Right lobe of liver (tissue), 6 donors: ENCODE measurements around the gene FRZB. TPM values are rescaled to one million over a fixed set of nuclear protein-coding genes. Genes with fewer than 3 reads are reported as not detected.

ENCODE experiments used
- ATAC-seq, 4 donors: fragments of 200-7000 bp; cut with Tn5 transposase; one replicate each; pipeline ENCODE4 v1.9.1; 2020; ENCODE audit warnings: mild to moderate bottlenecking in 4 of 4, moderate library complexity in 4 of 4
- DNase-seq, 3 donors: peaks; one replicate each; pipeline ENCODE4 v3.0.0-alpha.2; 2020
- H3K27ac ChIP-seq, 3 donors: fragments of 200-600 bp; one replicate each; pipeline ENCODE4 v1.8.0; 2022
- H3K27me3 ChIP-seq, 2 donors: fragments of 200-600 bp; one replicate each; pipeline ENCODE4 v1.8.0; 2022
- H3K36me3 ChIP-seq, 4 donors: fragments of 200-600 bp; sonication (generic) in 1 of 4; one replicate each; pipeline versions ENCODE4 v1.5.1 to v1.8.0; 2017 to 2022; ENCODE audit warnings: control low read depth in 1 of 4
- H3K4me1 ChIP-seq, 4 donors: fragments of 200-600 bp; sonication (generic) in 1 of 4; one replicate each; pipeline versions ENCODE4 v1.5.1 to v1.8.0; 2017 to 2022; ENCODE audit warnings: control low read depth in 1 of 4
- H3K4me3 ChIP-seq, 3 donors: fragments of 200-600 bp; one replicate each; pipeline ENCODE4 v1.8.0; 2022
- H3K9me3 ChIP-seq, 4 donors: fragments of 200-600 bp; sonication (generic) in 1 of 4; one replicate each; pipeline versions ENCODE4 v1.5.1 to v1.8.0; 2017 to 2022; ENCODE audit warnings: control low read depth in 1 of 4
- POLR2A ChIP-seq: fragments of 450-650 bp; IDR thresholded peaks from one replicate; pipeline ENCODE4 v1.6.1; 2017; ENCODE audit warnings: antibody characterized with exemption, mild to moderate bottlenecking
- WGBS: methylation state at CpG from one replicate; pipeline ENCODE4 v1.1.6; 2018; ENCODE audit warnings: low coverage, low lambda C conversion rate; ENCODE audit not compliant: insufficient coverage; ENCODE audit errors: missing lambda C conversion rate; 5-methylcytosine and 5-hydroxymethylcytosine counted together
- intact Hi-C, 2 donors: fragments of 100-400 bp; cut with DNase I; formaldehyde crosslinking; loops; one replicate each; pipeline versions ENCODE4 v1.11.2 to v1.14.1; 2022
- total RNA-seq, 6 experiments: library from RNA; depleted of rRNA in 2 of 6; stranded (reverse); fragments of >200 nt in 2 of 6; fragmentation: NEBNext Ultra II Directional in 3 of 6; extraction: Animal tissue kit (Norgen Biotek cat#: 25700) in 3 of 6; gene quantifications; one replicate each; pipeline versions ENCODE4 v1.1.0 to v1.2.4, GENCODE V29; 2016 to 2023
- TF ChIP-seq, protein P1 (sequence below), 4 donors: fragments of 200-600 bp in 3 of 4; fragments of 450-650 bp in 1 of 4; IDR thresholded peaks; one replicate each; pipeline versions ENCODE4 v1.5.1 to v1.8.0; 2016 to 2022; ENCODE audit warnings: antibody characterized with exemption in 4 of 4, mild to moderate bottlenecking in 2 of 4
- donor health status: DM: no; HTN: yes; CAD: no.
- donor health status: DM: no; HTN: no; CAD: no.
- donor health status: DM: no; HTN: no; CAD: no.
- donor health status: DM: no; HTN: yes; CAD: no.
- donor health status: DM: no; HTN: yes; CAD: no.

Gene FRZB
- total RNA-seq, 6 experiments from 2014 or later, result 0.14 to 0.93 (median 0.59) TPM

DNA sequence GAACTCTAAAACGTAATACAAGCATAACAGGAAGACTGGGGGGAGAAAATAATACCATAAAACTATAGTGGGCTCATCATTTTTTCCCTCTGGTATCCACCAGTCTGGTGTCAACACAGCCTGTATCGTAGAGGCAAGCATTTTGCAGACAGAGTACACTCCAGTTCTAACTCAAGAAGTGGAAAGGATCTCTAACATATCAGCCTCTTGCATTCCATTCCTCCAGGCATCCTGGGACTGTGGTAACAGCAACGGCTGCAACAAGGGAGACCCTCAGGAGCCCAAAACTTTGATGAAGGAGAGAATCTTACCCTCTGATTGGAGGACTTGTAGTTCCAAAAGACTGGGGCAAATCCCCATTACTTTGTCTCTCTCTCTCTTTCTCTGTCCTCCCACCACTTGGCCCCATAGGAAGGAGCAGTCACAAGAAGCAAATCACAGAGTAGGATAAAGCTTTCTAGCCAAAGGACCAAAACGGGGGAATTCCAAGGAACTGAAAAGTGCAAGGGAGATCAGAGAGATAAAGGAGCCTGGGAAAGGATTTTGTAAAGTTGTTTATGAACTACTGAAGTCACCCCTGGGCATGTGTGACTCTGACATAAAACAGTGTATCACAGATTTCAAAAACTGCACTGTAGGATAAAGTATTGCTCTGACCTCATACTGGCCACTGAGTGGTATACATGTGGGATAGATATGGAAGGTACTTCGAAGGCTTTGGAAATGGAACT is 11.9 kb downstream of the FRZB start:
- ATAC-seq, result no peak
- Histone ChIP-seq H3K36me3 (no peaks in the 10 kb centered on the region), H3K27me3 (no peaks in the 10 kb centered on the region), H3K4me3 (no peak overlapping the region), H3K9me3 (peaks cover 0 to 7% (median 0%) of the 10 kb centered on the region in 4 donors), H3K27ac (no peak overlapping the region), H3K4me1 (peaks cover 0 to 10% (median 0%) of the 10 kb centered on the region in 4 donors)
- DNase-seq, result no peak
- intact Hi-C loops, result no loop called here
- WGBS, result 70% methylated on average over 5 of the region's 5 CpGs
- TF ChIP-seq, protein P1, sequence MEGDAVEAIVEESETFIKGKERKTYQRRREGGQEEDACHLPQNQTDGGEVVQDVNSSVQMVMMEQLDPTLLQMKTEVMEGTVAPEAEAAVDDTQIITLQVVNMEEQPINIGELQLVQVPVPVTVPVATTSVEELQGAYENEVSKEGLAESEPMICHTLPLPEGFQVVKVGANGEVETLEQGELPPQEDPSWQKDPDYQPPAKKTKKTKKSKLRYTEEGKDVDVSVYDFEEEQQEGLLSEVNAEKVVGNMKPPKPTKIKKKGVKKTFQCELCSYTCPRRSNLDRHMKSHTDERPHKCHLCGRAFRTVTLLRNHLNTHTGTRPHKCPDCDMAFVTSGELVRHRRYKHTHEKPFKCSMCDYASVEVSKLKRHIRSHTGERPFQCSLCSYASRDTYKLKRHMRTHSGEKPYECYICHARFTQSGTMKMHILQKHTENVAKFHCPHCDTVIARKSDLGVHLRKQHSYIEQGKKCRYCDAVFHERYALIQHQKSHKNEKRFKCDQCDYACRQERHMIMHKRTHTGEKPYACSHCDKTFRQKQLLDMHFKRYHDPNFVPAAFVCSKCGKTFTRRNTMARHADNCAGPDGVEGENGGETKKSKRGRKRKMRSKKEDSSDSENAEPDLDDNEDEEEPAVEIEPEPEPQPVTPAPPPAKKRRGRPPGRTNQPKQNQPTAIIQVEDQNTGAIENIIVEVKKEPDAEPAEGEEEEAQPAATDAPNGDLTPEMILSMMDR (IDR thresholded peaks at IDR 0.05), result no peak
- TF ChIP-seq POLR2A, result no peak

DNA sequence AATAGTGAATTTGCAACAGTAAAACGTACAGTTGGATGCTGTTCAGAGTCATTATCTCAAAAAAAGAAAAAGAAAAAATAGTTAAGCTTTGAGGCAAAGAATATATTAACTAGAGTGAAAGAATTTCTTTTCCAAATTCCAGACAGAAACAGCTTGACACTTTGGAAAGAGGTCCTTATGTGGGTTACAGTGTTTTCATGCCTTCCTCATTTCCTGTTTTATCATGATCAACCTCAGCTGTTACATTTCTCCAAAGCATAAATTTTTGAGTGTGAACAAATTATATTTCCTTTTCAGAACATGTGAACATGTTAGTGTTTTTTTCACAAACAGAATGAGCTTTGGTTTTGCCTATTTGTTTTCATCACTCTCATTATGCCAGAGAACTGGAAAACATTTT is 13.6 kb downstream of the FRZB start:
- intact Hi-C loops, result no loop called here
- no peak for TF ChIP-seq POLR2A
- TF ChIP-seq, protein P1 (IDR thresholded peaks at IDR 0.05), result no peak
- ATAC-seq, result no peak
- Histone ChIP-seq H3K36me3 (no peaks in the 10 kb centered on the region), H3K9me3 (peaks cover 0 to 7% (median 0%) of the 10 kb centered on the region in 4 donors), H3K27ac (no peak overlapping the region), H3K4me3 (no peak overlapping the region), H3K27me3 (no peaks in the 10 kb centered on the region), H3K4me1 (peaks cover 0 to 10% (median 0%) of the 10 kb centered on the region in 4 donors)
- 60% methylated on average over 1 of the region's 1 CpG for WGBS
- DNase-seq, result no peak

DNA sequence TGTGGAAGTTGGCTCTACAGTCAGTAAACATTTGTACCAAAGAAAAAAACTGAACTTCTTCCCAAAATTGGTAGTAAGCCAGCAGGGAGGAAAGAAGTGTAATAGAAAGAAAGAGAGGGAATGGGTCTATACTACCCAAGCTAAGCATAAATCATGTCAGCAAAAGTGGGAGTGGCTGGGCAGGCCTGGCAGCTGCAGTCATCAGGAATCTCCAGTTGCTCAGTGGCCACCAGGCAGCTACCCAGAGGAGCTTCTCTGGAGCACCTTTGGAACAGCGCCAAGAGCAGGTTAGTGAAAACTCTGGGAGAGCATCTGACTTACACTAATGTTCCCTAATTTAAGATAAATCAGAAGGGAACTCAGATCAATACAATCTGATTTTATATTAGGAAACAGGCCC is 14.3 kb downstream of the FRZB start:
- no peak overlapping the region for H3K27ac ChIP-seq
- TF ChIP-seq, protein P1 (IDR thresholded peaks at IDR 0.05), result no peak
- no peak for TF ChIP-seq POLR2A
- DNase-seq, result peak in 1 of 3 donors; percentile 51
- peak in 1 of 4 donors; percentile 33 for ATAC-seq
- peaks cover 0 to 10% (median 0%) of the 10 kb centered on the region in 4 donors for H3K4me1 ChIP-seq
- intact Hi-C loops, result no loop called here
- 83% methylated on average over 1 of the region's 1 CpG for whole genome bisulfite sequencing
- H3K27me3 ChIP-seq, result no peaks in the 10 kb centered on the region
- H3K36me3 ChIP-seq, result no peaks in the 10 kb centered on the region
- H3K9me3 ChIP-seq, result peaks cover 0 to 7% (median 0%) of the 10 kb centered on the region in 4 donors
- no peak overlapping the region for H3K4me3 ChIP-seq

DNA sequence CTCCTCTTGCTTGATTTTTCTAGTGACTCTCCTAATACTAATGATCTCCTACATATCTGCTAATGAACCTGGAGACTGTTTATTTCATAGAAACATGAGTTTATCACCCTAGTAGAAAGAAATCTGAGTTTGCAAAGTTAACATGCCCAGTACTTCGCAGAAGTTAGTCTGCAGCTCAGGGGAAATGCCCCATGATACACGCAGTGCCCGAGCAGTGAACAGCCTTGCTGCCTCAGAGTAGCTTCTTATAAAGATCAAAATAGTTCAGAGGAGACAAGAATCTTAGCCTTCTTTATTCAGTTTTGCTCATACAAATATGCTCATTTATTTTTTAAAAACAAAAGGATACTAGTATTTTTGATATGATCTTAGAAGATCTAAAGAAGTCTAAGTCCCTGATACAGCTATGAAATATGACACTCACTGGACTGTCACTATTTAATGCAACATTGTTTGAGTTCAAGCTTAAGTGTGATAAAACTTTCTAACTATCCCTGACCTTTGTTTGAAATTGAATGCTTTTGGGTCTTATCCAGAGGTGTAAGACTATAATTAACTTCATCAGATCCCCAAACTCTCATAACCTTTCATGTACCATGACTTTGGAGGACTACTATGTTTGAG is 20.5 kb downstream of the FRZB start:
- Histone ChIP-seq H3K36me3 (no peaks in the 10 kb centered on the region), H3K4me1 (no peaks in the 10 kb centered on the region), H3K4me3 (no peak overlapping the region), H3K27me3 (no peaks in the 10 kb centered on the region), H3K27ac (no peak overlapping the region), H3K9me3 (peaks cover 0 to 7% (median 0%) of the 10 kb centered on the region in 4 donors)
- DNase-seq (no peak), ATAC-seq (peak in 1 of 4 donors; percentile 36)
- WGBS, result 52% methylated on average over 3 of the region's 3 CpGs
- TF ChIP-seq, protein P1 (IDR thresholded peaks at IDR 0.05), result no peak
- intact Hi-C loops, result no loop called here
